Activated T-helper 1 cell treated with anti-CD3 and anti-CD28 coated beads, Interleukin-12 subunit alpha, Interleukin-12 subunit beta, Interleukin-2, Interleukin-4 antibody, amounts not matched to agents 30 ng/mL and 10 ng/mL and 1 ng/mL, durations not matched to agents 14 hours and 24 hours and 36 hours (primary cell): Measurements from ENCODE around the gene TOP2A. TPM values are rescaled to one million over a fixed set of nuclear protein-coding genes. Genes with fewer than 3 reads are reported as not detected.

Experiments
- DNase-seq: peaks from one replicate; pipeline ENCODE4 v3.0.0; 2021; ENCODE audit warnings: low spot score
- H3K27ac Mint-ChIP-seq: one replicate; pipeline ENCODE4 v1.8.0; 2021; ENCODE audit warnings: mild to moderate bottlenecking, mixed read lengths
- H3K27me3 Mint-ChIP-seq: one replicate; pipeline ENCODE4 v1.8.0; 2022; ENCODE audit warnings: mild to moderate bottlenecking, moderate library complexity, mixed read lengths; ENCODE audit not compliant: insufficient read depth
- H3K36me3 Mint-ChIP-seq: one replicate; pipeline ENCODE4 v1.8.0; 2021; ENCODE audit warnings: low read depth, mixed read lengths
- H3K4me1 Mint-ChIP-seq: one replicate; pipeline ENCODE4 v1.8.0; 2021; ENCODE audit warnings: low read depth, mixed read lengths
- H3K4me3 Mint-ChIP-seq: one replicate; pipeline ENCODE4 v1.8.0; 2021; ENCODE audit warnings: mild to moderate bottlenecking, moderate library complexity, mixed read lengths
- H3K9me3 Mint-ChIP-seq: one replicate; pipeline ENCODE4 v1.8.0; 2021; ENCODE audit warnings: mixed read lengths
- intact Hi-C: fragments of 100-400 bp; cut with micrococcal nuclease; formaldehyde crosslinking; loops from one replicate; pipeline ENCODE4 v1.15.1; 2024
- total RNA-seq: library from RNA; stranded (reverse); gene quantifications from 2 replicates; pipeline ENCODE4 v1.2.3, GENCODE V29; 2022

Gene TOP2A
- total RNA-seq, 1 donor from 2014 or later: 161 TPM

DNA sequence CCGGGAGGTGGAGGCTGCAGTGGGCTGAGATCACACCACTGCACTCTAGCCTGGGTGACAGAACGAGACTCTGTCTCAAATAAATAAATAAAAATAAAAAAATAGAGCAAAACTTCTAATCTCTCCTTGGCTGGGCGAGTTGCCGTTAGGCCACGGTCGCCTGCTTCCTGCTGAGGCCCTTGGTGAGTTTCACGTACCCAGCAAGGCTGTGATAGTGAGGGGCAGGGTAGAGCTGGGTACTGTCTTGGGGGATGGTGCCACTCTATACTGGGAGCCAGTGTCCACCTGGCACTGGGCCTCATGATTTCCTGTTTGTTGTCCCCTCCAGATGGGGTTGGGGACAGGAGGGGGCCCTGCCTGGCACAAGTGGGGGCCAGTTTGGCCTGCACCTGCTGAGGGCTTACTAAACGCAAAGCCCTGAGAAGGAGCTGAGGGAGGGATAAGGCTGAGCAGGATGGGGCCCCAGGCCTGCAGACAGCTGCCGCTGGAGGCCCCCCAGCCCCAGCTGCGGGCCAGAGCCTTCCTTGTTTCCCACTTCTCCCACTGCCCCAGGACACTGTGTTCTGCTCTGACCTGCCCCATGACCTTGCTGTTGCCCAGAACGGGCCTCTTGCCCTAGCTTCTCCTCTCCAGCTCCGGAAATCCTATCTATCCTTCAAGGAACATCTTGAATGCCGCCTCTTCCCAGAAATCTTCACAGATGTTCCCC, 78.6 kb downstream of the TOP2A start:
- no peak overlapping the region for H3K27ac Mint-ChIP-seq
- DNase-seq: no peak
- H3K4me1 Mint-ChIP-seq: peaks cover 71% of the 10 kb centered on the region
- no peak overlapping the region for H3K4me3 Mint-ChIP-seq
- H3K36me3 Mint-ChIP-seq: peaks cover 29% of the 10 kb centered on the region
- intact Hi-C loops: no loop called here
- H3K9me3 Mint-ChIP-seq: no peaks in the 10 kb centered on the region
- no peaks in the 10 kb centered on the region for H3K27me3 Mint-ChIP-seq

Other genes starting within 250 kb of the TOP2A start
- gene RAPGEFL1, start 240.4 kb downstream of the TOP2A start, total RNA-seq: 11.8 and 13.0 TPM in 2 replicates
- gene WIPF2, start 198.6 kb downstream of the TOP2A start, total RNA-seq: 25.8 and 27.6 TPM in 2 replicates
- 130 and 135 TPM in 2 replicates for gene CDC6, start 130.0 kb downstream of the TOP2A start, total RNA-seq
- gene RARA, start 108.7 kb downstream of the TOP2A start, total RNA-seq: 19.3 and 19.9 TPM in 2 replicates
- gene GJD3, start 53.2 kb downstream of the TOP2A start, total RNA-seq: 0.44 and 0.56 TPM in 2 replicates
- 83.9 and 84.3 TPM in 2 replicates for gene IGFBP4, start 25.6 kb upstream of the TOP2A start, total RNA-seq
- gene TNS4, start 83.7 kb upstream of the TOP2A start, total RNA-seq: 14.5 and 15.5 TPM in 2 replicates
- 165 and 166 TPM in 2 replicates for gene CCR7, start 147.6 kb upstream of the TOP2A start, total RNA-seq
- 125 and 132 TPM in 2 replicates for gene SMARCE1, start 229.9 kb upstream of the TOP2A start, total RNA-seq
- not detected in 2 replicates for gene KRT222, start 247.3 kb upstream of the TOP2A start, total RNA-seq